Right lobe of liver (tissue), 6 donors: Measurements from ENCODE around the gene HEATR3. TPM values are rescaled to one million over a fixed set of nuclear protein-coding genes. Genes with fewer than 3 reads are reported as not detected.

Experiments used
- ATAC-seq, 4 donors: fragments of 200-7000 bp; cut with Tn5 transposase; one replicate each; pipeline ENCODE4 v1.9.1; 2020; ENCODE audit warnings: mild to moderate bottlenecking in 4 of 4, moderate library complexity in 4 of 4
- DNase-seq, 3 donors: peaks; one replicate each; pipeline ENCODE4 v3.0.0-alpha.2; 2020
- H3K27ac ChIP-seq, 3 donors: fragments of 200-600 bp; one replicate each; pipeline ENCODE4 v1.8.0; 2022
- H3K27me3 ChIP-seq, 2 donors: fragments of 200-600 bp; one replicate each; pipeline ENCODE4 v1.8.0; 2022
- H3K36me3 ChIP-seq, 4 donors: fragments of 200-600 bp; sonication (generic) in 1 of 4; one replicate each; pipeline versions ENCODE4 v1.5.1 to v1.8.0; 2017 to 2022; ENCODE audit warnings: control low read depth in 1 of 4
- H3K4me1 ChIP-seq, 4 donors: fragments of 200-600 bp; sonication (generic) in 1 of 4; one replicate each; pipeline versions ENCODE4 v1.5.1 to v1.8.0; 2017 to 2022; ENCODE audit warnings: control low read depth in 1 of 4
- H3K4me3 ChIP-seq, 3 donors: fragments of 200-600 bp; one replicate each; pipeline ENCODE4 v1.8.0; 2022
- H3K9me3 ChIP-seq, 4 donors: fragments of 200-600 bp; sonication (generic) in 1 of 4; one replicate each; pipeline versions ENCODE4 v1.5.1 to v1.8.0; 2017 to 2022; ENCODE audit warnings: control low read depth in 1 of 4
- POLR2A ChIP-seq: fragments of 450-650 bp; IDR thresholded peaks from one replicate; pipeline ENCODE4 v1.6.1; 2017; ENCODE audit warnings: antibody characterized with exemption, mild to moderate bottlenecking
- WGBS: methylation state at CpG from one replicate; pipeline ENCODE4 v1.1.6; 2018; ENCODE audit warnings: low coverage, low lambda C conversion rate; ENCODE audit not compliant: insufficient coverage; ENCODE audit errors: missing lambda C conversion rate; 5-methylcytosine and 5-hydroxymethylcytosine counted together
- intact Hi-C, 2 donors: fragments of 100-400 bp; cut with DNase I; formaldehyde crosslinking; loops; one replicate each; pipeline versions ENCODE4 v1.11.2 to v1.14.1; 2022
- total RNA-seq, 6 experiments: library from RNA; depleted of rRNA in 2 of 6; stranded (reverse); fragments of >200 nt in 2 of 6; fragmentation: NEBNext Ultra II Directional in 3 of 6; extraction: Animal tissue kit (Norgen Biotek cat#: 25700) in 3 of 6; gene quantifications; one replicate each; pipeline versions ENCODE4 v1.1.0 to v1.2.4, GENCODE V29; 2016 to 2023
- TF ChIP-seq, protein P1 (sequence below), 4 donors: fragments of 200-600 bp in 3 of 4; fragments of 450-650 bp in 1 of 4; IDR thresholded peaks; one replicate each; pipeline versions ENCODE4 v1.5.1 to v1.8.0; 2016 to 2022; ENCODE audit warnings: antibody characterized with exemption in 4 of 4, mild to moderate bottlenecking in 2 of 4
- donor health status: DM: no; HTN: yes; CAD: no.
- donor health status: DM: no; HTN: no; CAD: no.
- donor health status: DM: no; HTN: no; CAD: no.
- donor health status: DM: no; HTN: yes; CAD: no.
- donor health status: DM: no; HTN: yes; CAD: no.

HEATR3 gene
- total RNA-seq, 6 experiments from 2014 or later = 8.7 to 21.1 (median 12.2) TPM

DNA sequence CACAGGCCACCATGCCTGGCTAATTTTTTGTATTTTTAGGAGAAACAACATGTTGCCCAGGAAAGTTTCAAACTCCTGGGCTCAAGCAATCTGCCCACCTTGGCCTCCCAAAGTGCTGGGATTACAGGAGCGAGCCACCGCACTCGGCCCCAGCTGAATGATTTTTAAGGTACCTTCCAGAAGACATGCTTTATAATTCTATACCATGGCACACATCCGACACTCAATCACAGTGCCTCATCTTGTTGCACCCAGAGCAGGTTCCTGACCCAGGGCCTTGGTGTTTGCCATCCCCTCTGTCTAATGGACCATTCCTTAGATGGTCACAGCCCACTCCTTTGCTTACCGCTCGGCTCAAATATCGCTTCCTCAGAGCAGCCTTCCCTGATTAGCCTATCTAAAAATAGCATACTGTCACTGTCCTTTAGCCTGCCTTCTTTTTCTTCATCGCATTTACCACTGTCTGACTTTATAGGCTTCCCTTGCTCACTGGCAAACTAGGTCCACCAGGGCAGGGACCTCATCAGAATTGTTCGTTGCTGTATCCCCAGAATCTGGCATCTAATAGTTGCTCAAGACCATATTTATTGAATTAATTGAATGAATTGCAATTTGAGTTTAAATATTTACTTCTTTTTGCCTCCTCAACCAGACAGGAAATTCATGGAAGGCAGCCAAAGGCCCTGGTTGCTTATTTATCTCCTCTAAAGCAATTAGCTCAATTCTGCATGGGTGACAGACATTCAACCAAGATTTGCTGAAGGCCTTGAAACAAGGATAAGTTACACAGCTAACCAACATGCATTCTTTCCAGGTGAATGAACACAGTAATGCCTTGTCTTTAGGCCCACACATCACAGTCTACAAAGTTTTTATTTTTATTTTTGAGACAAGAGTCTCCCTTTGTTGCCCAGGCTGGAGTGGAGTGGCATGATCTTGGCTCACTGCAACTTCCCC lies 81.0 kb downstream of the HEATR3 start:
- H3K9me3 ChIP-seq = no peaks in the 10 kb centered on the region
- no peak overlapping the region for H3K4me3 ChIP-seq
- H3K4me1 ChIP-seq = peaks cover 0 to 10% (median 0%) of the 10 kb centered on the region in 4 donors
- TF ChIP-seq POLR2A = no peak
- TF ChIP-seq, protein P1, sequence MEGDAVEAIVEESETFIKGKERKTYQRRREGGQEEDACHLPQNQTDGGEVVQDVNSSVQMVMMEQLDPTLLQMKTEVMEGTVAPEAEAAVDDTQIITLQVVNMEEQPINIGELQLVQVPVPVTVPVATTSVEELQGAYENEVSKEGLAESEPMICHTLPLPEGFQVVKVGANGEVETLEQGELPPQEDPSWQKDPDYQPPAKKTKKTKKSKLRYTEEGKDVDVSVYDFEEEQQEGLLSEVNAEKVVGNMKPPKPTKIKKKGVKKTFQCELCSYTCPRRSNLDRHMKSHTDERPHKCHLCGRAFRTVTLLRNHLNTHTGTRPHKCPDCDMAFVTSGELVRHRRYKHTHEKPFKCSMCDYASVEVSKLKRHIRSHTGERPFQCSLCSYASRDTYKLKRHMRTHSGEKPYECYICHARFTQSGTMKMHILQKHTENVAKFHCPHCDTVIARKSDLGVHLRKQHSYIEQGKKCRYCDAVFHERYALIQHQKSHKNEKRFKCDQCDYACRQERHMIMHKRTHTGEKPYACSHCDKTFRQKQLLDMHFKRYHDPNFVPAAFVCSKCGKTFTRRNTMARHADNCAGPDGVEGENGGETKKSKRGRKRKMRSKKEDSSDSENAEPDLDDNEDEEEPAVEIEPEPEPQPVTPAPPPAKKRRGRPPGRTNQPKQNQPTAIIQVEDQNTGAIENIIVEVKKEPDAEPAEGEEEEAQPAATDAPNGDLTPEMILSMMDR (IDR thresholded peaks at IDR 0.05) = no peak
- intact Hi-C loops = no loop called here
- 64% methylated on average over 7 of the region's 9 CpGs for WGBS
- DNase-seq (peak in 1 of 3 donors; percentile 43), ATAC-seq (peak in 3 of 4 donors; percentile 22 to 34 (median 31))
- H3K36me3 ChIP-seq = no peaks in the 10 kb centered on the region
- H3K27ac ChIP-seq = no peak overlapping the region
- H3K27me3 ChIP-seq = no peaks in the 10 kb centered on the region

DNA sequence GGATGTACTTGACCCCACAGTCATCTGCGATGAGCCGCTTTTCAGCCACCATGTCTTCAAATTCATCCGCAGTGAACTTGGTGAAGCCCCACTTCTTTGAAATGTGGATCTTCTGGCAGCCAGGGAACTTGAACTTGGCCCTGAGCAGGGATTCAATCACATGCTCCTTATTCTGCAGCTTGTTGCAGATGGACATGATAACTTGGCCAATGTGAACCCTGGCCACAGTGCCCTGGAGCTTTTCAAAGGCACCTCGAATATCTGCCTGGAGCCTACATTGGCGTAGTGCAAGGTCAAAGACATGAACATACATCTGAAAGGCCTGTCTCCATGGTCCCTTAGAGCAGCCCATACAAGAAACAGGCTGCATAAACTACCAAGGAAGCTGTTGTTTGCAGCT lies 85.6 kb downstream of the HEATR3 start:
- intact Hi-C loops = no loop called here
- DNase-seq (peak in 1 of 3 donors; percentile 23), ATAC-seq (no peak)
- Histone ChIP-seq H3K4me1 (peaks cover 0 to 19% (median 4%) of the 10 kb centered on the region in 4 donors), H3K27ac (no peak overlapping the region), H3K4me3 (no peak overlapping the region), H3K27me3 (no peaks in the 10 kb centered on the region), H3K9me3 (no peaks in the 10 kb centered on the region), H3K36me3 (no peaks in the 10 kb centered on the region)
- WGBS = no CpG with 5 or more reads among the region's 5 CpGs
- no peak for TF ChIP-seq POLR2A
- TF ChIP-seq, protein P1 (IDR thresholded peaks at IDR 0.05) = no peak

DNA sequence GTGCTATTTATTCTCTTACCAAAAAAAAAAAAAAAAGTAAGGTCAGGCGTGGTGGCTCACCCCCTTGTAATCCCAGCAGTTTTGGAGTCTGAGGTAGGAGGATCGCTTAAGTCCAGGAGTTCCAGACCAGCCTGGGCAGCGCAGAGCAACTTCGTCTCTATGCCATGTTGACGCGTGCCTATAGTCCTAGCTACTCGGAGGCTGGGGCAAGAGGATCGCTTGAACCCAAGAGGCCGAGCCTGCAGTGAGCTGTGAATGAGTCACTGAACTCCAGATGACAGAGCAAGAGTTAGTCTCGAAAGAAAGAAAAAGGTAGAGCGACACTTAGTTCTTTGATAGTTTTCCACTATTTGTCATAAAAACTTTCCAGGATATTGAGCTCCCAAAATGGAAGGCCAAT lies 86.0 kb downstream of the HEATR3 start:
- H3K27ac ChIP-seq = peak overlapping the region in 1 of 3 donors; percentile 98
- ATAC-seq = no peak
- H3K9me3 ChIP-seq = no peaks in the 10 kb centered on the region
- TF ChIP-seq POLR2A = no peak
- TF ChIP-seq, protein P1 (IDR thresholded peaks at IDR 0.05) = no peak
- no peaks in the 10 kb centered on the region for H3K36me3 ChIP-seq
- intact Hi-C loops = no loop called here
- DNase-seq = peak in 1 of 3 donors; percentile 35
- H3K4me1 ChIP-seq = peaks cover 0 to 20% (median 4%) of the 10 kb centered on the region in 4 donors
- no peak overlapping the region for H3K4me3 ChIP-seq
- 89% methylated on average over 11 of the region's 11 CpGs for WGBS
- H3K27me3 ChIP-seq = no peaks in the 10 kb centered on the region

DNA sequence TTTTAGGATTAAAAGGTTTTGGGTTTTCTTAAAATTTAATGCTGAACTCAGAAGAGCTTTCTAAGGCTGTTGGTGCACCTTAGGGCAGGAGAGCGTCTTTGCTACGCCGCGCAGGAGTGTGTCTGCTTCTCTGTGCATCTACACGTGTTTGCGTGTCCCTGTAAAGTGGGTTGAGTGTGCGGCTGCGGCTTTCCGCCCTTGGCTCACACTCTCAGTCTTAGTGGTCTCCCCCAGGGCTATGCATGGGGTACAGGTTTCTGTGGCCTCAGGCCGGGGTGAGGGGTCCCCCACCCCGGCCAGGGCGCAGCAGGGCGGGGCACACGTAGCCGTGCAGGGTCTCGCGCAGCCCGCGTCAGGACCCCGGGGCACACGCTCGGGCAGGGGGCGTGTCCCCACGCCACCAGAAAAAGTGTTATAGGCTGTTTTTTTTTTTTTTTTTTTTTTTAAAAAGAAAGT lies 86.6 kb downstream of the HEATR3 start:
- peak overlapping the region; percentile 83 to 87 (median 86) for H3K4me3 ChIP-seq
- H3K4me1 ChIP-seq = peaks cover 0 to 21% (median 4%) of the 10 kb centered on the region in 4 donors
- DNase-seq = peak; percentile 50 to 69 (median 58)
- H3K9me3 ChIP-seq = no peaks in the 10 kb centered on the region
- peak overlapping the region; percentile 94 to 98 (median 97) for H3K27ac ChIP-seq
- TF ChIP-seq POLR2A = no peak
- TF ChIP-seq, protein P1 (IDR thresholded peaks at IDR 0.05) = no peak
- no peaks in the 10 kb centered on the region for H3K27me3 ChIP-seq
- H3K36me3 ChIP-seq = no peaks in the 10 kb centered on the region
- intact Hi-C loops = no loop called here
- ATAC-seq = peak; percentile 8 to 28 (median 20)
- WGBS = under 1% methylated on average over 19 of the region's 24 CpGs
